CD4-positive, alpha-beta T cell (primary cell): ENCODE measurements around the gene EIF2B4. TPM values are rescaled to one million over a fixed set of nuclear protein-coding genes. Genes with fewer than 3 reads are reported as not detected.

Source experiments
- ATAC-seq: fragments of 200-7000 bp; cut with Tn5 transposase; one replicate; pipeline ENCODE4 v1.10.0; 2022; ENCODE audit warnings: mild to moderate bottlenecking; ENCODE audit not compliant: poor library complexity
- CTCF ChIA-PET: fragments of 350-600 bp; sonication (Branson Sonifier 250); formaldehyde crosslinking; loops from one replicate; lab custom pipeline; 2021; ENCODE audit warnings: antibody characterized with exemption, inconsistent platforms; lab: Charles Lee
- POLR2A ChIA-PET: fragments of 350-600 bp; sonication (Branson Sonifier 250); formaldehyde crosslinking; loops from one replicate; lab custom pipeline; 2021; ENCODE audit warnings: antibody characterized with exemption, inconsistent platforms; lab: Charles Lee
- DNase-seq, 14 experiments: peaks; one replicate each; pipeline ENCODE4 v3.0.0-alpha.2; 2013 to 2020; ENCODE audit warnings: mixed read lengths in 2 of 14
- H3K27ac ChIP-seq, 2 donors: one replicate each; pipeline versions ENCODE4 v1.5.1 to v1.7.0; 2013; ENCODE audit warnings: low read length in 2 of 2, low read depth in 1 of 2, mild to moderate bottlenecking in 1 of 2
- H3K27me3 ChIP-seq, 2 experiments: 1 replicate in 1 of 2; 2 replicates in 1 of 2; pipeline versions ENCODE4 v1.6.1 to v1.7.0; 2013; ENCODE audit warnings: low read length in 2 of 2, control low read depth in 1 of 2, mild to moderate bottlenecking in 1 of 2, moderate library complexity in 1 of 2; ENCODE audit not compliant: insufficient read depth in 2 of 2, control insufficient read depth in 1 of 2
- H3K36me3 ChIP-seq: one replicate; pipeline ENCODE4 v1.6.1; 2013; ENCODE audit warnings: low read length, control low read depth; ENCODE audit not compliant: insufficient read depth
- H3K4me1 ChIP-seq: one replicate; pipeline ENCODE4 v1.6.1; 2013; ENCODE audit warnings: low read length, control low read depth; ENCODE audit not compliant: insufficient read depth
- H3K4me3 ChIP-seq: one replicate; pipeline ENCODE4 v1.5.1; 2013; ENCODE audit warnings: mild to moderate bottlenecking, low read length, moderate library complexity
- H3K9me3 ChIP-seq, 2 experiments: 1 replicate in 1 of 2; 2 replicates in 1 of 2; pipeline versions ENCODE4 v1.6.1 to v1.7.0; 2013; ENCODE audit warnings: low read length in 2 of 2, mild to moderate bottlenecking in 2 of 2, control low read depth in 1 of 2, moderate library complexity in 1 of 2; ENCODE audit not compliant: control insufficient read depth in 1 of 2, insufficient read depth in 1 of 2
- H3K27ac Mint-ChIP-seq: one replicate; pipeline ENCODE4 v1.8.0; 2020; ENCODE audit warnings: mixed read lengths
- H3K27me3 Mint-ChIP-seq: one replicate; pipeline ENCODE4 v1.8.0; 2021; ENCODE audit warnings: mixed read lengths
- H3K36me3 Mint-ChIP-seq: one replicate; pipeline ENCODE4 v1.8.0; 2021; ENCODE audit warnings: low read depth, mixed read lengths
- H3K4me1 Mint-ChIP-seq: one replicate; pipeline ENCODE4 v1.8.0; 2021; ENCODE audit warnings: low read depth, mixed read lengths
- H3K4me3 Mint-ChIP-seq: one replicate; pipeline ENCODE4 v1.8.0; 2020; ENCODE audit warnings: mild to moderate bottlenecking, mixed read lengths
- H3K9me3 Mint-ChIP-seq: one replicate; pipeline ENCODE4 v1.8.0; 2020; ENCODE audit warnings: mixed read lengths
- CTCF ChIP-seq: fragments of 200-600 bp; IDR thresholded peaks from one replicate; pipeline ENCODE4 v1.8.0; 2022; ENCODE audit warnings: antibody characterized with exemption, mild to moderate bottlenecking
- intact Hi-C, 2 experiments: fragments of 100-400 bp; cut with DNase I in 1 of 2; cut with micrococcal nuclease in 1 of 2; formaldehyde crosslinking; loops; one replicate each; pipeline versions ENCODE4 v1.15.1 to v1.9.0; 2023 to 2025; cut with DNase I, micrococcal nuclease
- total RNA-seq, 174 experiments: library from RNA in 2 of 174; stranded (reverse) in 2 of 174; gene quantifications; one replicate each; pipeline ENCODE4 v1.2.3 and lab custom pipeline; 2021 to 2026

Gene EIF2B4
- total RNA-seq, 2 experiments from 2014 or later, result 33.2 to 34.0 TPM

DNA sequence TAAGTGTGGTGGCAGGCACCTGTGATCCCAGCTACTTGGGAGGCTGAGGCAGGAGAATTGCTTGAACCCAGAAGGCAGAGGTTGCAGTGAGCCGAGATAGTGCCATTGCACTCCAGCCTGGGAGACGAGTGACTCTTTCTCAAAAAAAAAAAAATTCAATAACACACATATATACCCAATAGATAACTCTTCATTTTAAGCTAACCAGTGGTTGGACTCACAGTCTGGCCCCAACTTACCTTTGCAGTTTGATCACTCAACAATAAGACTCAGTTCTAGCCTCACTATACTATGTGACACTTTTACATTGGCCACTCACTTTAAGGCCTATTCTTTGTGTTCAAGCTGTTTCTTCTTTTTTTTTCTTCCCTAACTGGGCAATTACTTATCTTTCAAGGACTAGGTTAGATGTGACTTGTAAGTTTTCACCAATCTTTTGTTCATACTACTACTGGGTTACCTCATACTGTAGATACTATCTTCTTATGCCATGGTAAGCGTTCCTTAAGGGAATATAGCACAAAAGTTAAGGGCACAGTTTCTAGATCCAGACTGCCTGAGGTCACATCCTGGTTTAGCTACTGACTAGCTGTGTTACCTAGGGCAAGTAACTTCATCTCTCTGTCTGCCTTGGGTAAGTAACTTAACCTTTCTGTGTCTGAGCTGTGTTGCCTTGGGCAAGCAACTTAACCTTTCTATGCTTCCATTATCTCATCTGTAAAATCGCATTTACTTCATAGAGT, 7.3 kb downstream of the EIF2B4 start:
- H3K27ac Mint-ChIP-seq, result no peak overlapping the region
- no peaks in the 10 kb centered on the region for H3K27me3 ChIP-seq
- H3K27ac ChIP-seq, result no peak overlapping the region
- no peaks in the 10 kb centered on the region for H3K27me3 Mint-ChIP-seq
- no peak overlapping the region for H3K4me3 ChIP-seq
- peaks cover 8% of the 10 kb centered on the region for H3K4me1 Mint-ChIP-seq
- H3K4me3 Mint-ChIP-seq, result no peak overlapping the region
- ChIA-PET POLR2A (interaction anchor here (1.0 kb wide), 2 partner anchors 17 to 40 kb away, joined by 3 read pairs; partner anchors contain the start of gene ZNF513), CTCF (no interaction called here)
- no peaks in the 10 kb centered on the region for H3K9me3 ChIP-seq
- no peaks in the 10 kb centered on the region for H3K9me3 Mint-ChIP-seq
- peaks cover 6% of the 10 kb centered on the region for H3K4me1 ChIP-seq
- peaks cover 36% of the 10 kb centered on the region for H3K36me3 Mint-ChIP-seq
- intact Hi-C loops, result loop anchor here in 1 of 2 experiments (10.0 kb wide), 1 partner anchor 262 kb away; the partner anchor contains the start of genes CCDC121 and GPN1
- no peak for TF ChIP-seq CTCF
- ATAC-seq, result no peak
- no peak for DNase-seq
- H3K36me3 ChIP-seq, result peaks cover 36% of the 10 kb centered on the region

GRCh38 chr2:27356382-27357181, 13.6 kb downstream of the EIF2B4 start, which contains the start of gene GTF3C2:
GTF3C2 (minus strand) TSS chr2:27356764; CDS start chr2:27343554, 13,210 bp downstream.
- Mint-ChIP-seq H3K9me3 (no peaks in the 10 kb centered on the region), H3K27me3 (no peaks in the 10 kb centered on the region), H3K27ac (peak within 1 kb of the TSS; percentile 99), H3K4me3 (peak within 1 kb of the TSS; percentile 96), H3K4me1 (peaks cover 56% of the 10 kb centered on the region), H3K36me3 (peaks cover 26% of the 10 kb centered on the region)
- no peaks in the 10 kb centered on the region for H3K36me3 ChIP-seq
- CTCF ChIA-PET, result interaction anchor here (0.6 to 1.5 kb wide), 5 partner anchors 11 to 1515 kb away, joined by 3 to 4 read pairs (median 3); no protein-coding TSS in a partner anchor
- POLR2A ChIA-PET, result interaction anchor here (0.7 to 2.9 kb wide), 12 partner anchors 8 to 323 kb away, joined by 3 to 45 read pairs (median 5); partner anchors contain the start of genes CCDC121, EIF2B4, GPN1 and MPV17
- H3K9me3 ChIP-seq, result no peaks in the 10 kb centered on the region
- peaks cover 44% of the 10 kb centered on the region for H3K4me1 ChIP-seq
- ATAC-seq (peak; percentile 78), DNase-seq (peak; percentile 82 to 97 (median 88))
- H3K4me3 ChIP-seq, result peak within 1 kb of the TSS; percentile 86
- intact Hi-C loops, result loop anchor here (1.0 to 5.0 kb wide), 6 partner anchors 14 to 1036 kb away; partner anchors contain the start of genes EIF2B4 (in 2 of the 2), MPV17 (in 2 of the 2), SNX17 (in 2 of the 2) and FOSL2 (in 1 of the 2)
- H3K27me3 ChIP-seq, result no peaks in the 10 kb centered on the region
- no peak for TF ChIP-seq CTCF
- peak within 1 kb of the TSS; percentile 87 to 89 for H3K27ac ChIP-seq

- Mint-ChIP-seq H3K4me1 (peaks cover 60% of the 10 kb centered on the region), H3K9me3 (no peaks in the 10 kb centered on the region), H3K27ac (peak overlapping the region; percentile 99), H3K27me3 (no peaks in the 10 kb centered on the region), H3K4me3 (peak overlapping the region; percentile 96), H3K36me3 (peaks cover 26% of the 10 kb centered on the region)
- peaks cover 50% of the 10 kb centered on the region for H3K4me1 ChIP-seq
- no peak for TF ChIP-seq CTCF
- no peaks in the 10 kb centered on the region for H3K27me3 ChIP-seq
- H3K4me3 ChIP-seq, result peak overlapping the region; percentile 86
- intact Hi-C loops, result loop anchor here (1.0 to 5.0 kb wide), 6 partner anchors 14 to 1036 kb away; partner anchors contain the start of genes EIF2B4 (in 2 of the 2), MPV17 (in 2 of the 2), SNX17 (in 2 of the 2) and FOSL2 (in 1 of the 2)
- peak overlapping the region; percentile 87 to 89 for H3K27ac ChIP-seq
- ATAC-seq, result peak; percentile 8
- ChIA-PET CTCF (interaction anchor here (0.6 to 1.5 kb wide), 4 partner anchors 12 to 1514 kb away, joined by 3 to 4 read pairs (median 3); no protein-coding TSS in a partner anchor), POLR2A (interaction anchor here (0.7 to 2.9 kb wide), 10 partner anchors 9 to 305 kb away, joined by 3 to 45 read pairs (median 6); partner anchors contain the start of genes CCDC121, EIF2B4, GPN1 and MPV17)
- H3K9me3 ChIP-seq, result no peaks in the 10 kb centered on the region
- no peaks in the 10 kb centered on the region for H3K36me3 ChIP-seq
- peak in 2 of 14 experiments; percentile 18 to 27 for DNase-seq
Observed at GRCh38 chr2:27356056-27356381, 14.1 kb downstream of the EIF2B4 start.
